Right kidney (tissue), 1 donor: ENCODE results near the gene MANEA.
"Not testable (repeated sequence)": the region's sequence is repeated elsewhere in the genome, so short reads cannot be mapped to it uniquely, and the experiment has no call there.

Experiments used
- DNase-seq: peaks from one replicate; pipeline ENCODE4 v3.0.0-alpha.2; 2016

Gene MANEA

GRCh38 chr6:95584226-95584625 is 6.9 kb downstream of the MANEA start:
- DNase-seq: not testable (repeated sequence)

GRCh38 chr6:95587989-95588388 is 10.7 kb downstream of the MANEA start:
- DNase-seq: no peak

GRCh38 chr6:95589067-95589466 is 11.7 kb downstream of the MANEA start:
- no peak for DNase-seq

GRCh38 chr6:95589826-95590570 is 12.7 kb downstream of the MANEA start:
- no peak for DNase-seq

GRCh38 chr6:95593025-95593424 is 15.7 kb downstream of the MANEA start:
- DNase-seq: no peak

GRCh38 chr6:95596021-95596420 is 18.7 kb downstream of the MANEA start:
- no peak for DNase-seq

GRCh38 chr6:95599706-95600105 is 22.4 kb downstream of the MANEA start:
- DNase-seq: no peak

GRCh38 chr6:95601133-95601532 is 23.8 kb downstream of the MANEA start:
- no peak for DNase-seq

GRCh38 chr6:95614094-95614493 is 36.8 kb downstream of the MANEA start:
- no peak for DNase-seq

GRCh38 chr6:95629551-95629950 is 52.2 kb downstream of the MANEA start:
- DNase-seq: no peak

- peak; percentile 62 for DNase-seq
Observed at GRCh38 chr6:95636552-95637431, 59.5 kb downstream of the MANEA start.

- DNase-seq: no peak
Observed at GRCh38 chr6:95648636-95649035, 71.3 kb downstream of the MANEA start.

GRCh38 chr6:95649451-95649850 is 72.1 kb downstream of the MANEA start:
- DNase-seq: no peak

GRCh38 chr6:95654176-95654575 is 76.8 kb downstream of the MANEA start:
- DNase-seq: no peak

GRCh38 chr6:95658886-95659285 is 81.6 kb downstream of the MANEA start:
- DNase-seq: peak; percentile 11
